Measurements from ENCODE around the gene GUCY1A1.

GUCY1A1 gene

DNA sequence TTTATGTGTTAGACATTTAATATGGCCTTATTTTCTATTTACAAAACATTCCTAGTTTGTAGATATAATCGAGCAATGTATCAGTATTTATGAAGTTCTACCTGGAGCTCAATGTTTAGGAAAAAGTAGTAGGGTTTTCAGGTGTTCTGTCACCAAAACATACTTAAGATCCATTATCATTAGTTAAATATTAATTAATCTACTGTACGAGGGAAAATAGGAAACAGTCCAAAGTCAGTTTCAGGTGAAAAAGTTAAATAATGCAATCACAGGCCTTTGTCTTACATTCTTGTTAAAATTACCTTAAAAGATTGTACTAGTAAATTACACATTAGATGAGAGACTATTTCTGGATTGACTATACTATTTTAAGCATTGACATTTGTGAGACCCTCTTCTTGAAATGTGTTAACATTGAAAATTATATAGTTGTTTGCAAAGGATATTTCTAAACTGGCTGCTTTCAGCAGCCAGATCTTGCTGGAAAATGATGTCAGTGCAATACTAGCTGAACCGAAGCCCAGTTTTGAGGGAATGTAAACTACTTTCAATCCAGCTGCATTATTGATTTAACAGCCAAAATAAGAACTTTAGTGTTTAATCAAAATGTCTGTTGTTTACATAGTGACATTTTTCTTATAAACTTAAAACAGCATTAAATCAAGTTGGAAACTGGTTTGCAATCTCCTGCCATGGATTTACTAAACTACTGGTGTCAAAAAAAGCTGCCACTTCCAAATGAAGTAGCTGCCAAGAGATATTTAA lies 111.5 kb downstream of the GUCY1A1 start:
- DNase-seq (ENCODE audit: low spot score), result no peak

DNA sequence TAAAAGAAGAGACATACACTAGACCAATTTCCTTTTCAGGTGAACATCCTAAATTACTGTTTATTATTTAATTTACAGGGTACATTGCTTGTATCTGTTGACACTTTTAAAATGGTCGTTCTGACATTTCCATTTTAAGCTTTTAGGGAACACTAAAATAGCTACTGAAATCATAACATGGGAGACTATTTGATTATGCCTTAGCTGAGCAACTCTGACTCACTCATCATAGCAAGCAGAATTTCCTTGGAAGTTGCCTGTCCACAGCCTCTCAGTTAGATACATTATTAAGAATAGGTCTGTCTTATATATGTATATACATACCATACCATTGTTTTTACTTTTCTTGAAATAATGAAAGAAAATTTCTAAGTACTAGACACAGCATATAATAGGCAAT lies 114.1 kb downstream of the GUCY1A1 start:
- DNase-seq (ENCODE audit: low spot score), result no peak

DNA sequence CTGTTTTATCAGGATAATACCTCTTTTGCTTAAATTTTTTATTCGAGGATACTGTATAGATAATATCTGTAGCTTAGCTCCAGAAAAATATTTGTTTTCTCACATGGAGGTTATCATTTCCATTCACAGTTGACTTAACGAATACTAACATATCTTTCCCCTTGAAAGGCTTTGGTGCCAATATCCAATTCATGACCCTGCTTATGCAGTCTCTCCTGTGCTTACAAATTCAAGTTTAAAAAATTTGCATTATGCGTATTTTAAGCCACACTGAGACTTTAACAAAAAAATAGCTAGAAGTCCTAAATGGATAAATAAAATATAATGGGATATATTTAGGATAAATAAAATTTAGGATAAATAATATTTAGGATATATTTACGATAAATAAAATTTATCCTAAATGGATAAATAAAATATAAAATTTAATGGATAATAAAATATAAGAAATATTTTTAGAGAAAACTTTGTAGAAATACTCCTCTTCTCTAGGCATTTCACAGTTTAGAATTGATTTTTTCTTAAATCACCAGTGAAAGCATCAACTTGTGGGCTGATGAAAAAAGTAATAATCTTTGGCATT lies 114.7 kb downstream of the GUCY1A1 start:
- no peak for DNase-seq (ENCODE audit: low spot score)
